ENCODE results near the gene HOXB13. TPM values are rescaled to one million over a fixed set of nuclear protein-coding genes. Genes with fewer than 3 reads are reported as not detected.

HOXB13 gene
- total and polyA plus RNA-seq, 2 donors (not counting 3 experiments of a cell fraction or from before 2014, with no cell fraction given) = not detected

GRCh38 chr17:48726916-48727286 is 1.6 kb downstream of the HOXB13 start:
- no peak for FAIRE-seq
- dilution Hi-C loops (cut with MboI; ENCODE audit: extremely low pct_ligation_motif_present, low sequenced_read_pairs) = no loop called here
- Histone ChIP-seq H3K9ac (replicated peaks; ENCODE audit: extremely low read depth, insufficient read depth, low read length) (no peak overlapping the region), H2AFZ (ENCODE audit: low read depth, low read length) (no peak overlapping the region), H3K27ac (ENCODE audit: insufficient read depth, low read depth, low read length) (no peak overlapping the region), H3K4me1 (ENCODE audit: control insufficient read depth, extremely low read depth, insufficient read depth, low read length) (peaks cover 5% of the 10 kb centered on the region), H3K9me3 (replicated peaks; ENCODE audit: control insufficient read depth, insufficient read depth, low read length) (no peaks in the 10 kb centered on the region), H3K79me2 (ENCODE audit: control insufficient read depth, insufficient read depth, low read length) (no peaks in the 10 kb centered on the region), H3K4me2 (ENCODE audit: insufficient read depth, low read length) (no peak overlapping the region), H3K27me3 (ENCODE audit: control insufficient read depth in 2 of 2, insufficient read depth in 2 of 2, low read length in 2 of 2) (peaks cover 90 to 96% of the 10 kb centered on the region in 2 experiments), H3K9me1 (replicated peaks; ENCODE audit: control insufficient read depth, extremely low read depth, insufficient read depth, low read length) (no peaks in the 10 kb centered on the region), H3K4me3 (replicated peaks in 1 of 3; ENCODE audit: insufficient read depth in 1 of 3, low read depth in 1 of 3, low read length in 3 of 3) (no peak overlapping the region), H3K36me3 (ENCODE audit: control insufficient read depth in 2 of 2, extremely low read depth in 1 of 2, insufficient read depth in 2 of 2, low read length in 2 of 2) (no peaks in the 10 kb centered on the region), H4K20me1 (replicated peaks; ENCODE audit: control insufficient read depth, extremely low read depth, insufficient read depth, low read length) (no peaks in the 10 kb centered on the region)
- TF ChIP-seq JUN (IDR thresholded peaks at IDR 0.05; ENCODE audit: borderline replicate concordance, insufficient read depth, insufficient read length, low read depth) = no peak
- TF ChIP-seq EZH2 (IDR thresholded peaks at IDR 0.05; ENCODE audit: borderline replicate concordance, low read depth, low read length, severe bottlenecking) = peak; percentile 46
- no peak for DNase-seq (ENCODE audit: low read depth, low spot score)
- POLR2A ChIA-PET = no interaction called here
- intact Hi-C loops (cut with micrococcal nuclease) = no loop called here
- CTCF ChIA-PET = interaction anchor here (0.9 to 7.5 kb wide), 9 partner anchors 11 to 158 kb away, joined by 3 to 312 read pairs (median 39); no protein-coding TSS in a partner anchor
- no TSS peak for BruUV-seq (replicated peaks)

- CTCF ChIA-PET = interaction anchor here (1.4 to 7.5 kb wide), 15 partner anchors 7 to 159 kb away, joined by 3 to 312 read pairs (median 25); no protein-coding TSS in a partner anchor
- FAIRE-seq = no peak
- no peaks in the 10 kb centered on the region for H4K20me1 ChIP-seq (replicated peaks; ENCODE audit: control insufficient read depth, extremely low read depth, insufficient read depth, low read length)
Observed at GRCh38 chr17:48726114-48726915, 2.2 kb downstream of the HOXB13 start.

More at GRCh38 chr17:48726114-48726915, 2.2 kb downstream of the HOXB13 start:
- H3K36me3 ChIP-seq (ENCODE audit: control insufficient read depth in 2 of 2, extremely low read depth in 1 of 2, insufficient read depth in 2 of 2, low read length in 2 of 2) = no peaks in the 10 kb centered on the region
- TF ChIP-seq GATA2 (IDR thresholded peaks at IDR 0.05; ENCODE audit: insufficient read depth, insufficient read length, low read depth, low read length) (no peak), MYC (IDR thresholded peaks at IDR 0.05; ENCODE audit: low read depth, low read length) (no peak), MAX (IDR thresholded peaks at IDR 0.05; ENCODE audit: insufficient read depth, insufficient read length) (no peak), EZH2 (IDR thresholded peaks at IDR 0.05; ENCODE audit: borderline replicate concordance, low read depth, low read length, severe bottlenecking) (no peak), POLR2A (IDR thresholded peaks at IDR 0.05; ENCODE audit: low read depth, low read length) (no peak), JUN (IDR thresholded peaks at IDR 0.05; ENCODE audit: borderline replicate concordance, insufficient read depth, insufficient read length, low read depth) (no peak), FOS (IDR thresholded peaks at IDR 0.05; ENCODE audit: borderline replicate concordance, insufficient read depth, low read length) (no peak), POLR2AphosphoS5 (IDR thresholded peaks at IDR 0.05; ENCODE audit: insufficient read depth, low read depth, low read length) (no peak), CTCF (IDR thresholded peaks at IDR 0.05; ENCODE audit: extremely low read depth in 1 of 2, insufficient read depth in 1 of 2, low read depth in 1 of 2, low read length in 2 of 2) (no peak)
- H3K4me2 ChIP-seq (ENCODE audit: insufficient read depth, low read length) = no peak overlapping the region
- no TSS peak for BruUV-seq (replicated peaks)
- no peak overlapping the region for H3K27ac ChIP-seq (ENCODE audit: insufficient read depth, low read depth, low read length)
- H3K9ac ChIP-seq (replicated peaks; ENCODE audit: extremely low read depth, insufficient read depth, low read length) = no peak overlapping the region
- no peak for DNase-seq (ENCODE audit: low read depth, low spot score)
- H3K9me1 ChIP-seq (replicated peaks; ENCODE audit: control insufficient read depth, extremely low read depth, insufficient read depth, low read length) = no peaks in the 10 kb centered on the region
- no peaks in the 10 kb centered on the region for H3K79me2 ChIP-seq (ENCODE audit: control insufficient read depth, insufficient read depth, low read length)
- intact Hi-C loops (cut with micrococcal nuclease) = no loop called here
- peaks cover 89 to 96% of the 10 kb centered on the region in 2 experiments for H3K27me3 ChIP-seq (ENCODE audit: control insufficient read depth in 2 of 2, insufficient read depth in 2 of 2, low read length in 2 of 2)
- H3K4me3 ChIP-seq (replicated peaks in 1 of 3; ENCODE audit: insufficient read depth in 1 of 3, low read depth in 1 of 3, low read length in 3 of 3) = no peak overlapping the region
- dilution Hi-C loops (cut with MboI; ENCODE audit: extremely low pct_ligation_motif_present, low sequenced_read_pairs) = no loop called here
- no peak overlapping the region for H2AFZ ChIP-seq (ENCODE audit: low read depth, low read length)
- H3K4me1 ChIP-seq (ENCODE audit: control insufficient read depth, extremely low read depth, insufficient read depth, low read length) = peaks cover 5% of the 10 kb centered on the region
- POLR2A ChIA-PET = no interaction called here
- H3K9me3 ChIP-seq (replicated peaks; ENCODE audit: control insufficient read depth, insufficient read depth, low read length) = no peaks in the 10 kb centered on the region

All from endothelial cell of umbilical vein (primary cell).